Upper lobe of left lung (tissue), 4 donors: ENCODE data around the gene RAP1GAP.

Experiments used
- POLR2A ChIP-seq, 4 donors: fragments of 450-650 bp; IDR thresholded peaks; one replicate each; pipeline ENCODE4 v1.5.1; 2016 to 2017; ENCODE audit warnings: antibody characterized with exemption in 4 of 4, mild to moderate bottlenecking in 2 of 4
- POLR2AphosphoS5 ChIP-seq, 2 donors: sonication (generic); formaldehyde crosslinking; IDR thresholded peaks; one replicate each; pipeline ENCODE4 v1.5.1; 2017; ENCODE audit warnings: antibody characterized with exemption in 2 of 2

- TF ChIP-seq POLR2A (IDR thresholded peaks at IDR 0.05) (no peak), POLR2AphosphoS5 (IDR thresholded peaks at IDR 0.05) (no peak)
Observed at GRCh38 chr1:21673277-21673780, 4.2 kb upstream of the RAP1GAP start.
